Effector CD4-positive, alpha-beta T cell (primary cell): ENCODE measurements around the gene NDUFS8.
"Not testable (repeated sequence)": the region's sequence is repeated elsewhere in the genome, so short reads cannot be mapped to it uniquely, and the experiment has no call there.

Experiments
- DNase-seq: peaks from one replicate; pipeline ENCODE4 v3.0.0-alpha.2; 2020
- total RNA-seq: gene quantifications from one replicate; lab custom pipeline; 2026; lab: John Stamatoyannopoulos, UW

Gene NDUFS8
- 21.2 reads per million, percentile 48 among the genes with 10 or more reads in this experiment for total RNA-seq

- peak; percentile 94 for DNase-seq
Observed at GRCh38 chr11:68030318-68031143, at the start of gene NDUFS8. Gene NDUFS8, plus strand, starts transcription at chr11:68030681. Its CDS starts 1,471 bp downstream, at chr11:68032152.

GRCh38 chr11:67981226-67981625 is 49.3 kb upstream of the NDUFS8 start:
- DNase-seq, result not testable (repeated sequence)

GRCh38 chr11:67982255-67982857 is 48.1 kb upstream of the NDUFS8 start:
- not testable (repeated sequence) for DNase-seq

- no peak for DNase-seq
Observed at GRCh38 chr11:67983951-67984350, 46.5 kb upstream of the NDUFS8 start.

GRCh38 chr11:67985302-67985701 is 45.2 kb upstream of the NDUFS8 start:
- not testable (repeated sequence) for DNase-seq

GRCh38 chr11:67990546-67991346 is 39.7 kb upstream of the NDUFS8 start:
- DNase-seq, result not testable (repeated sequence)

- not testable (repeated sequence) for DNase-seq
Observed at GRCh38 chr11:67991347-67992121, 38.9 kb upstream of the NDUFS8 start.

GRCh38 chr11:67993821-67994220 is 36.7 kb upstream of the NDUFS8 start:
- peak; percentile 19 for DNase-seq

- DNase-seq, result not testable (repeated sequence)
Observed at GRCh38 chr11:67994387-67994786, 36.1 kb upstream of the NDUFS8 start.

GRCh38 chr11:67995129-67995528 is 35.4 kb upstream of the NDUFS8 start:
- DNase-seq, result not testable (repeated sequence)

- DNase-seq, result not testable (repeated sequence)
Observed at GRCh38 chr11:67995579-67995978, 34.9 kb upstream of the NDUFS8 start.

GRCh38 chr11:67996051-67996450 is 34.4 kb upstream of the NDUFS8 start:
- no peak for DNase-seq

GRCh38 chr11:67996622-67997474 is 33.6 kb upstream of the NDUFS8 start:
- DNase-seq, result no peak

GRCh38 chr11:67997475-67997921 is 33.0 kb upstream of the NDUFS8 start:
- DNase-seq, result no peak

GRCh38 chr11:67998150-67999045 is 32.1 kb upstream of the NDUFS8 start:
- no peak for DNase-seq

- DNase-seq, result no peak
Observed at GRCh38 chr11:67999201-67999629, 31.3 kb upstream of the NDUFS8 start.

- no peak for DNase-seq
Observed at GRCh38 chr11:67999704-68000103, 30.8 kb upstream of the NDUFS8 start.

- no peak for DNase-seq
Observed at GRCh38 chr11:68002575-68002937, 27.9 kb upstream of the NDUFS8 start.

- peak; percentile 50 for DNase-seq
Observed at GRCh38 chr11:68002938-68003845, 27.3 kb upstream of the NDUFS8 start.
